Stimulated activated CD8-positive, alpha-beta memory T cell treated with anti-CD3 and anti-CD28 coated beads, Interleukin-15, amount 100 ng/mL, for 1 hour (primary cell): ENCODE measurements around the gene ARHGAP27.
"Not testable (repeated sequence)": the region's sequence is repeated elsewhere in the genome, so short reads cannot be mapped to it uniquely, and the experiment has no call there.

Experiments used
- DNase-seq: peaks from one replicate; pipeline ENCODE4 v3.0.0-alpha.2; 2020; ENCODE audit warnings: low read depth

Gene ARHGAP27, protein sequence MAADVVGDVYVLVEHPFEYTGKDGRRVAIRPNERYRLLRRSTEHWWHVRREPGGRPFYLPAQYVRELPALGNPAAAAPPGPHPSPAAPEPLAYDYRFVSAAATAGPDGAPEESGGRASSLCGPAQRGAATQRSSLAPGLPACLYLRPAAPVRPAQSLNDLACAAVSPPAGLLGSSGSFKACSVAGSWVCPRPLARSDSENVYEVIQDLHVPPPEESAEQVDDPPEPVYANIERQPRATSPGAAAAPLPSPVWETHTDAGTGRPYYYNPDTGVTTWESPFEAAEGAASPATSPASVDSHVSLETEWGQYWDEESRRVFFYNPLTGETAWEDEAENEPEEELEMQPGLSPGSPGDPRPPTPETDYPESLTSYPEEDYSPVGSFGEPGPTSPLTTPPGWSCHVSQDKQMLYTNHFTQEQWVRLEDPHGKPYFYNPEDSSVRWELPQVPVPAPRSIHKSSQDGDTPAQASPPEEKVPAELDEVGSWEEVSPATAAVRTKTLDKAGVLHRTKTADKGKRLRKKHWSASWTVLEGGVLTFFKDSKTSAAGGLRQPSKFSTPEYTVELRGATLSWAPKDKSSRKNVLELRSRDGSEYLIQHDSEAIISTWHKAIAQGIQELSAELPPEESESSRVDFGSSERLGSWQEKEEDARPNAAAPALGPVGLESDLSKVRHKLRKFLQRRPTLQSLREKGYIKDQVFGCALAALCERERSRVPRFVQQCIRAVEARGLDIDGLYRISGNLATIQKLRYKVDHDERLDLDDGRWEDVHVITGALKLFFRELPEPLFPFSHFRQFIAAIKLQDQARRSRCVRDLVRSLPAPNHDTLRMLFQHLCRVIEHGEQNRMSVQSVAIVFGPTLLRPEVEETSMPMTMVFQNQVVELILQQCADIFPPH

DNA sequence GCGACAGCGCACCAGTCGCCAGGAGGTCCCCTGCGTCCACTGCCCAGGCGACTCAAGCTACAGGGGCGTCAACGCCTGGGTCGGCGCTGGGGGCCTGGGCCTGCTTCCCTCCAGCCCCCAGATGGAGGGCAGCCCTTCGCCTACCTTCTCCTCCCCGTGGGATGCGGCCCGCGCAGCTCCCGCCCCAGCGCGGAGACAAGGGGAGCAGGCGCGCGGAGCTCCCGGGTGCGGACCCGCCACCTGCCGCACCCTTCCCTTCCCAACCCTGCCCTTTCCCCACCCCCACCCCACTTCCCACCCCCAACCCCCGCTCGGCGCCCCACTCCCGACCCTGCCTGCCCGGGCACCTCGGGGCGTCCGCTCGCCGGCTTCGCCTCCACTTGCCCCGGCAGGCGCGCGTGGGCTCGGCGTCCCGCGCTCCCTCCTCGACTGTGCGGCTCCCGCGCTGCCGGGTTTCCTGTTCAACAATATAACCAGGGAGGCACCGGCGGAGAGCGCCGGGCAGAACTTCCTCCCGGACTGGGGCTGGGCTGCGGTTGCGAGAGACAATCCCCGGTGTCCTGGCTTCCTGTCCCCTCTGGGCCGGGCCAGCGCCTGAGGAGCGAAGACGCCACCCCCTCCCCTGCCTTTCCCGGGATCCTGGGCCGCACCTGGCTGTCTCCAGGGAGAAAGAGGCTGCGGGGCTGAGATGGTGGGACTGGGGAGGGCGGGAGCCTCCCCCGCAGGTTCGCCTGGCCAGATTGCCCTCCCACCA, at the start of gene ARHGAP27:
Gene ARHGAP27, minus strand, starts transcription at position 466 of the 754 bp plus-strand sequence. CDS start 2,591 bp downstream, outside the sequence.
- no peak for DNase-seq

DNA sequence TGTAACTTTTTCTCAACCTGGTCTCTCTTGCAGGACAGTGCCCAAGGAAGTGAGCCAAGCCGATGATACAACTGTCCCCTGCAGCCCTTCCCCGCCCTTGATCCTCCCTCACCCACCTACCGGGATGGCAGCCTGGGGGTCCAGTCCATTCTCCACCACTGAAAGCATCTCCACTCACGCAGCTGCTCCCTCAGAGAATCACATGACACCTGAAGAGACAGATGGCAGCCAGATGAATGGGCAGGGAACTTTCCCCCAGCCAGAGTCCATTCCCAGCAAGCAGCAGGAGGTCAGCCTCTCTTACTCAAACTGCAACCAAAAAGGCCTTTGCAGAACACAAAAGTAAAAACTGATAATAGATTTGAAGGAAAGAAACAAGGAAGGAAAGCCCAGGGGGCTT, 49.6 kb upstream of the ARHGAP27 start:
- not testable (repeated sequence) for DNase-seq

DNA sequence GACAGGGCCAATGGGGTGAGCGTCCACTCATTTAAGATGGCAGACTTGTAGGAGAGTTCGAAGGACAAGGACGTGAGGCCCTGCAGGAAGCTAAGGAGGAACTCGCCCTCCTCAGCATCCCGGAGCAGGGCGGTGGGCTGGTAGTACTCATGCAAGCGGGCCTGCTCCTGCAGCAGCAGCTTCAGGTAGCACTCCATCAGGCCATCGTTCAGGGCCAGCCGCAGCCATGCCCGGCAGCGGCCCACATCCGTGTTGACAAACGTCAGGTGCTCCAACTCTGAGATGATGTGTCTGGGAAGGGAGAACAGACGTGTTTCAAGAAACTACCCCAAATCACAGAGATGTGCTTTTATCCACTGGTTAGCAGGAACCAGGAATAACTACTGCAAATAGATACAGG, 42.8 kb upstream of the ARHGAP27 start:
- DNase-seq: not testable (repeated sequence)

DNA sequence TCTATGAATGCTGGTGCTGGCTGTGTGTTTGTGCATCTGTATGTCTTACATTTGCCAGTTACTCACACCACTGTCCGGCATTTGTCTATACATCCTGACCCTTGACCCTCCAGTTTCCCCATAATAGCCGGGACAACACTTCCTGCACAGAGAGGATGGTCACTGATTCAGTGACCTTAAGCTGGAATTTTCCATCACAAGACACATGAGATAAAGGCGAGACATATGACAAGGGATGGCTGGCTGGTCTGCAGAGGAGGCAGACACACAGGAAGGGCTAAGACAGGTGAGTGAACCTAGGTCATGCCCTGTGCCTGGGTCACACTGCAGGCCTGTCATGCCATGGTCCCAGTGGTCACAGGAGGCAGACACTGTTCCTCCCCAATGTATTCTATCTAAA, 39.6 kb upstream of the ARHGAP27 start:
- not testable (repeated sequence) for DNase-seq

DNA sequence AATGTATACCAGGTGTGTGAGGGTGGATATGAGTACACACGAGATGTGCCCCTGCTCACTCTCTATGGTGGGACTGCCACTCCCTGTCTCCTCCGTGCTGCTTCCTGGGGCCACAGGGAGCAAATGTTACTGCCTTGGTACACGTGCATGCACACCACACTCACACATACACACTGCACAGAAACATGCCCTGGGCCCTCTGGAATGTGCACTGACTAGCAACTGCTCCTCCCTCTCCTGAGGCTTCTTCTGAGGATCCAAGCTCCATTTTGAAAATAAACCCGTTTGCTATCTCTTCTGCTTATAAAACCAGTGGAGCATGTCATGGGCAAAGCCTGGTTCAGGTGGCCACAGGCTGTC, 36.5 kb upstream of the ARHGAP27 start:
- DNase-seq: not testable (repeated sequence)

DNA sequence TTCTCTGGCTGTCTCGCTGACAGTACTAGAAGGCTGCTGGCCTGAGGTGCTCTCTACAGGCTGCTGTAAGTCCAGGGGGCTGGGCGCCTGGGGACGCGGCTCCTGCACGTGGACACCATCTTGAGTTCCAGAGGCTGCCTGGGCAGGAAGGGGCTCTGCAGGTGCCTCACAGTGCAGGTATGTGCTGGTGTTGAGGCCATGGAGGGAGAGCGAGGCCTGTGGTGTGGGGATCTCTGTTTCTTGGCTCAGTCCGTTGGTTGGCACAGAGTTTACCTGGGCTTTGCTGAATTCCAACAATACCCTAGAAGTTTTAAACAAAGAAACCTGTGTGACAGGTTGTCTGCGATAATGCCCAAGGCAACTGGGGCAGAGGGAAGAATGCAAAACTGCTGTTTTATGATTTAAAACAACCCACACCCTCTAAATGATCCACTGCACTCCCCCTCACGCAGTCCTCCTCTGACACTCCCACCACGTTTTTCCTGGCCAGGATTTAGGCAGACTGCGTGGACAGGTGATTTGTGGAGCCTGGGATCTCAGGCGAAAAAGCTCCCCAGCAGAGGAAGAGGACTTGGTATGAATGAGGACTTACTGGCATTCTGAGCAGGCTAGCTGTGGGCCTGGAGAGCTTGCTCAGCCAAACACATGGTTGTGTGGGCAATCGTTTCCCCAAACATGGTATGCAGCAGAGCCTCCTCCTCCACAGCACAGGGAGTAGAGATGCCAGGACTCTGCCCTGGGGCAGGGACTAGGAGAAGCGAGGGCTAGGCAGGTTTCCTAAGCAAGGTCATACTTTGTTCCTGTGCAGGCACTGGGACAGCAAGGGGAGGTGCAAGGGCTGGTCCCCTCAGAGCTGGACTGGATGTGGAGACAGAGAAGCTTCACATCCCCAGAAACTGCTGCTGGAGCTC, 35.9 kb upstream of the ARHGAP27 start:
- not testable (repeated sequence) for DNase-seq

DNA sequence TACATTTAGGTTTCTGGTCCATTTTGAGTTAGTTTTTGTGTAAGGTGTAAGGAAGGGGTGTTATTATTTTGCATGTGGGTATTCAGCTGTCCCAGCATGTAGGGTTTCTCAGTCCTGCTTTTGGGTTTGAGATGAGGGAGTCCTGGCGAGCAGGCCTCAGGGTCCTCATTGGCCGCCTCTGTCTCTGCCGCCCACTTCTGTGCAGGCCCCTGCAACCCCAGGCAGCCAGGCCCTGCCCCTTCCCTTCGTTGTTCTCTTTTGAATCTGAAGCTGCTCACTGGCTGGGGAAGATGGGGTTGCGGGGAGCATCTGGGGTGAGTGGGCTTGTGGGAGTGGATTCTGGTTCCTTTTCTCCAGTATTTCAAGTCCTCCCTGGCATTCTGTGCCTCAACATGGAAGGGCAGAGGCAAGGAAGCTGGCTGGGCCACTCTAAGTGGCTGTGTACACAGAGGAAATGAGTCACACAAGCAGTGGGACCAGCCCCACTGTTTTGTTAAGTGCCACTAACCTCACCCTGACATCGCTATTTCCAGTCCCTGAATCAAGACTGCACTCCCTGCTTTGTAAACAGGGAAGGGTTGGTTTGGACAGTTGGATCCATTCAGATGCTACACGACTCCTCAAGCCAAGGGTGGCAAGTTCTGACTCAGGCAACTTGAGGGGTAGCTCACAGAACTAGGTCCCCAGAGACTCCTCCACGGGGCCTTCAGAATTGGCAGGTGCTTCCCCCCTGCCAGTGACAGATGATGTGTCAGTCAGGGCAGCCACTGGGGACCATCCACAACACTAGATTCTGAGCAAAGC, 29.1 kb upstream of the ARHGAP27 start:
- not testable (repeated sequence) for DNase-seq

DNA sequence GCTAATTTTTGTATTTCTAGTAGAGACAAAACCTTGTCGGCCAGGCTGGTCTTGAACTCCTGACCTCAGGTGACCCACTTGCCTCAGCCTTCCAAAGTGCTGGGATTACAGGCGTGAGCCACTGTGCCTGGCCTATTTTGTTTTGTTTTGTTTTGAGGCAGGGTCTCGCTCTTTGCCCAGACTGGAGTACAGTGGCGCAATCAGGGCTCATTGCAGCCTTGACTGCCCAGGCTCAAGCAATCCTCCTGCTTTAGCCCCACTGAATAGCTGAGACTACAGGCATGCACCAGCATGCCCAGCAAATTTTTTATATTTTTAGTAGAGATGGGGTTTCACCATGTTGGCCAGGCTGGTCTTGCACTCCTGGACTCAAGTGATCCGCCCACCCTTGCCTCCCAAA, 27.8 kb upstream of the ARHGAP27 start:
- not testable (repeated sequence) for DNase-seq

DNA sequence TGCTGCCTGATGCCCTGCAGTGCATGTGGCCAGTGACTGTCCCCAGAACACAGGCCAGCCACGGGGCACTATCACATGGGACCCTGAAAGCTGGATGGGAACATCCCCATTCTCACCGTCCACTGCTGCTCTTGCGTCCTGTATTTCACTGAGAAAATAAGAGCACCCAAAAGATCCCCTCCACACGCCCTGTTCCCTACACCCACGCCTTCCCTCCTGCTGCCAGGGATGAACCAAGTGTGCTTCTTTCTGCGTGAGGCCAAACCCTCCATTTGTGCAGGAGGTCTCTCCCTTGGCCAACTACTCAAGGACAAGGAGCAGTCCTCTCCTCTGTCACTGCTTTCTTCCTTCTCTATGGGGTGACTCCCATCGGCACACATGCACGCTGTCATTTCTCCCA, 21.7 kb upstream of the ARHGAP27 start:
- DNase-seq: not testable (repeated sequence)

DNA sequence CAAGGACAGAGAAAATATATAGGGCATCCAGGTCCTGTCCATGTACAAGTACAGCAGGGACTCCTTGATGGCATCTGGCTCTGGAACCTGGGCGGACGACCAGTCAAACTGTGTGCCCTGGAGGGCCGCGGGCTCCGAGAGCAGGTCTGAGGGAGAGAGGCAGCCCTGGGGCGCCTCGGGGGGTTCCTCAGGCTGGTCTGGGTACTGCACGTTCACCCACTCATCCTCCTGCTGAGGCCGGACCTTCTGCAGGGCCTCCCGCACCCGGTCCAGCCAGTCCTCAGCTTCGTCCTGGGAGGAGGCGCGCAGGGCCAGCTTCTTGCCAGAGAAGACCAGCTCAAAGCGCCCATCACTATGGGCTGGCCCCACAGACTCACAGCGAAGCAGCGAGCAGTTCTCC, 21.1 kb upstream of the ARHGAP27 start:
- DNase-seq: not testable (repeated sequence)

DNA sequence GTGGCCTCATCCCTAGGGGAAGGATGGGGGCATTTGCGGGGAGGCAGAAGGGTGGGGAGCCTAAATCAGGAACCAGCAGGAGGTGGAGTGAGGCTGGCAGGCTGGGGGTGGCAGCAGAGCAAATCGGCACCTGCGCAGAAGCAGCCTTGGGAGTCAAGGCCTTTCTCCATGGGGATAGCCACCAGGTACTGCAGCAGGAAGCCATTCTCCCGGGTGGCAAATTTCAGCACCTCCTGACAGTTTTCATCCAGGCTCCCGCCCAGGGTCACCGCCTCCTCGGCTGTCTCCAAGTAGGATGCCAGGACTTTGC, 20.5 kb upstream of the ARHGAP27 start:
- not testable (repeated sequence) for DNase-seq

DNA sequence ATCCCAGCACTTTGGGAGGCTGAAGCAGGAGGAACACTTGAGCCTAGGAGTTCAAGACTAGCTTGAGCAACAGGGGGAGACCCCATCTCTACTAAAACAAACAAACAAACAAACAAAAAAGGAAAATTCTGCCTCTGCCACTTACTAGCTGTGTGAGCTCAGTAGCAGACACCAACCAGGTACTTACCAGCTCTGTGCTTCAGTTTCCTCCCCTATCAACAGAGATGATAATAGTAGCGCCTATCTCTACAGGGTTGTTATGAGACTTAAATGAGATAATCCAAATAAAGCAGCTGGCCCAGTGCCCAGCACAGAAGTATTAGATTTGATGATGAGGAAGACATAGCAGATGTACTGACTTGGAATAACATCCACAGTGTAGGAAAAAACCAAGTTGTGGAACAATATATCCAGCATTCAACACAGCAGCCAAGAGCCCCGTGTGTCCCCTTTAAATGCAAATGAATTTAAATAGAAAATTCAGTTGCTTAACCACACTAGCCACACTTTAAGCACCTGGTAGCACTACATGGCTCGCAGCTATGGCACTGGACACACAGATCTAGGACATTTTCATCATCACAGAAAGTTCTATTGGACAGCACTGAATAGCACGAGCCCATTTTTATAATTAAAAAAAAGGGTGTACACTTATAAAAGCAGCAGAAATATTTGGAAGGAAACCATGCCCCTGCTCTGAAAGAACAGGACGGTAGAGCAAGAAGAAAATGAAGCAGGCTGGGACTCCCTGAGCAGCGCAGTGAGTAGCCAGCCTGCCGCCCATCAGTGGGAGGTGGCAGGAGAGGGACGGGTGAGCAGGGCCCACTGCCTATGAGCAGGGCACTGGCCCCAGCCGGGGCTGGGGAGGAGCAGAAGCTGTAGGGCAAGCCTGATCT, 19.9 kb upstream of the ARHGAP27 start:
- not testable (repeated sequence) for DNase-seq

DNA sequence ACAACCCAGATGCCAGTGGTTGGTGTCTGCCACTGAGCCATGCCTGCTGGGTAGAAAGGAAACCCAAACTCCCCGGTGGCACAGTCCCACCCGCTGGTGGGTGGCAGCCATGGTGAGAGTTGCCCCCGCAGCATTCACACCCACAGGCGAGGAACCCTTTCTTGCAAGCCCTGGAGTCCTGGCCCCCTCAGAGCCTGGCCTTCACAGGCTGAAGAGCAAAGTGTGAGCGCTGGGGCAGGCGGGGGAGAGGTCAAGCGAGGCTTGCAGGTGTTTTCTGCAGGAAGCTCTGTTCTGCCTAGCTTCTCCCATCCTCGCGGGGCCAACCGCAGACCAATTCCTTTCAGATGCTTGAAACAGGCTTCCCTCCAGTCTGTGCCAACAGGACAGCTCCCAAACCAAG, 19.0 kb upstream of the ARHGAP27 start:
- DNase-seq: not testable (repeated sequence)

DNA sequence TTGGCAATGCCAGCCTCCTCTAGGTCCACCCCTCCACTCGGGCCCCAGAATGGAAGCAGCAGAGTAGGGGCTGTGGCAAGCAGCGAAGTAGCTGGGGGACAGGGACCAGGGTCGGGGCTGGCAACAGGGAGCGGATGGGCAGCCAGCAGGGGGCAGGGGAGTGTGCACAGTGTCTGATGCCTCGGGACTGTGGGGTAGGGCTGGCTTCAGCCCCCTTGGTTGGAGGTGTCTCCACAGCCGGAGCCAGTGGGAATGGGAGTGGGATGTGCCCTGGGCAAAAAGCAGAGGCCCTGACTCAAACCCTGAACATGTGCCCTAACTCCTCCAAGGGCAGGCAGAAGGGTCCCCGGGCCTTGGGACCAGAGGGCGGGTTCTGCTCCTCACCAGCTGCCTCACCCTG, 18.5 kb upstream of the ARHGAP27 start:
- DNase-seq: no peak

DNA sequence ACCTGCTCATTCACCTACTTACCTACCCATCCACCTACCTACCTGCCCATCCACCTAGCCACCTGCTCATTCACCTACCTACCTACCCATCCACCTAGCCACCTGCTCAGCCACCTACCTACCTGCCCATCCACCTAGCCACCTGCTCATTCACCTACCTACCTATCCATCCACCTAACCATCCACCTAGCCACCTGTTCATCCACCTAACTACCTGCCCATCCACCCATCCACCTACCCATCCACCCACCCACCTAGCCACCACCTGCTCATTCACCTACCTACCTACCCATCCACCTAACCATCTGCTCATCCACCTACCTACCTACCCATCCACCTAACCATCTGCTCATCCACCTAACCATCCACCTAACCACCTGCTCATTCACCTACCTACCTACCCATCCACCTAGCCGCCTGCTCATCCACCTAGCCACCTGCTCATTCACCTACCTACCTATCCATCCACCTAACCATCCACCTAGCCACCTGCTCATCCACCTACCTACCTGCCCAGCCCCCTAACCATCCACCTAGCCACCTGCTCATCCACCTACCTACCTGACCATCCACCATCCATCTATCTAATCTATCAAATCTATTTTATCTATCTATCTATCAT, 17.1 kb upstream of the ARHGAP27 start:
- not testable (repeated sequence) for DNase-seq

DNA sequence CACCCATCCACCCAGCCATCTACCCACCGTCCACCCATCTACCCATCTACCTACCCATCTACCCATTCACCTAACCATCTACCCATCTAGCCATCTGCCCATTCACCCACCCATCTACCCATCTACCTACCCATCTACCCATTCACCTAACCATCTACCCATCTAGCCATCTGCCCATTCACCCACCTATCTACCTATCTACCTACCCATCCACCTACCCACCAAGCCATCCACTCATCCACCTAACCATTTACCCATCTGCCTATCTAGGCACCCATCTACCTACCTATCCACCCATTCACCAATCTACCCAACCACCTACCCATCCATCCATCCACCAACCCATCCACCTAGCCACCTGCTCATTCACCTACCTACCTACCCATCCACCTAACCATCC, 16.6 kb upstream of the ARHGAP27 start:
- DNase-seq: not testable (repeated sequence)

DNA sequence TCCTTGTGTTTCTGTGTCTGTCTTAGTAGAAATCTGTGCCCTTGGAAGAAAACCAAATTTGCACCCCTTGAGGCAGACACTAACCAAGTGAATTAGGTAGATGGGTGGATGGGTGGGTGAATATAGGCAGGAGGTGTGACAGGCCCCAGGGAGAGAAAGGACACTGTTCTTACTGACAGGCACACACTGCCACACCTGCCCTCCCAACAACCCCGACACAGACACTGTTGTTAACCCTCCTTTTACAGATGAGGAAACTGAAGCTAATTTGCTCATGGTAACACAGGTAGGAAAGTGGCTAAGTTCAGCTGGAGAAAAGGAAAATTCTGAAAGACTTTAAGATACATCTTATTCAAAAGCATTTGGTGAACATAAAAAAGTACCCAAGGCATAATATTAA, 15.8 kb upstream of the ARHGAP27 start:
- DNase-seq: not testable (repeated sequence)

DNA sequence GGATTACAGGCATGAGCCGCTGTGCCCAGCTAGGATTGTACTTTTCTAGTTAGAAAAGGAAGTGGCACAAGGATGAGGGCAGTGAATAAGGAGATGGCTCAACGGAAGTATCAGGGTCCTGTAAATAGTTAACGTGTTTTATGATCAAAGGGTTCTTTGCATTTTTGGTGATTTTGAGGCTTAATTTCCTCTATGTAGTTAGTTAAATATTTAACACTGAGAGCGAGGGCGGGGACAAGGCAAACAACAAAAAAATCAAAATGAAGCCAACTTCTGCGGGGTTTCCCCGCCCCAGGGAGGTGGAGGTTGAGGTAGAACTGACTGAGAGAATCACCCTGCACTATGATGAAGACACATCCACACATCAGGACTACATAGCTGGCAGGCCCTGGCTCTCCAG, 15.4 kb upstream of the ARHGAP27 start:
- not testable (repeated sequence) for DNase-seq

DNA sequence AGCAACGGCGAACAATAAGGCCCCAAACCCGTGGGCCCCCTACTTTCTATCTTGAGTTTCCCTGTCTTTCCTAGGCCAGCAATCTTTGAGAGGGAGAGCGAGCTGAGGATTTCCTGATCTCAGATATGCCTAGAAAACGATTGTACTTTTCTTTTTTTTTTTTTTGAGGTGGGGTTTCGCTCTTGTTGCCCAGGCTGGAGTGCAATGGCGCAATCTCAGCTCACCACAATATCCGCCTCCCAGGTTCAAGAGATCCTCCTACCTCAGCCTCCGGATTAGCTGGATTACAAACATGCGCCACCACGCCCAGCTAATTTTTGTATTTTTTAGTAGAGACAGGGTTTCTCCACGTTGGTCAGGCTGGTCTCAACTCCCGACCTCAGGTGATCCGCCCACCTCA, 15.0 kb upstream of the ARHGAP27 start:
- not testable (repeated sequence) for DNase-seq
